Measurements from ENCODE around the gene XPR1.
A peak's percentile ranks its signal among the peaks of the same experiment; 100 is the strongest.

XPR1 gene

GRCh38 chr1:180920193-180920592, 288.4 kb downstream of the XPR1 start:
- ATAC-seq (ENCODE audit: low read depth) (no peak), DNase-seq (ENCODE audit: low spot score in 2 of 2) (no peak)
- no peak overlapping the region for H3K27ac Mint-ChIP-seq
- no peaks in the 10 kb centered on the region for H3K36me3 Mint-ChIP-seq
- no peaks in the 10 kb centered on the region for H3K9me3 Mint-ChIP-seq
- H3K4me3 Mint-ChIP-seq, result no peak overlapping the region
- peaks cover 9% of the 10 kb centered on the region for H3K4me1 Mint-ChIP-seq
- H3K27me3 Mint-ChIP-seq, result peaks cover 7% of the 10 kb centered on the region

- H3K27me3 Mint-ChIP-seq, result peaks cover 7% of the 10 kb centered on the region
- ATAC-seq (ENCODE audit: low read depth) (no peak), DNase-seq (ENCODE audit: low spot score in 2 of 2) (no peak)
- no peak overlapping the region for H3K4me3 Mint-ChIP-seq
- no peaks in the 10 kb centered on the region for H3K9me3 Mint-ChIP-seq
- H3K27ac Mint-ChIP-seq, result no peak overlapping the region
- no peaks in the 10 kb centered on the region for H3K36me3 Mint-ChIP-seq
- H3K4me1 Mint-ChIP-seq, result peaks cover 9% of the 10 kb centered on the region
Measured at GRCh38 chr1:180920702-180921101, 288.9 kb downstream of the XPR1 start.

- DNase-seq (ENCODE audit: low spot score in 2 of 2), result no peak
- Mint-ChIP-seq H3K27ac (no peak overlapping the region), H3K27me3 (peaks cover 7% of the 10 kb centered on the region)
Measured at GRCh38 chr1:180921386-180921785, 289.6 kb downstream of the XPR1 start.

GRCh38 chr1:180921891-180922630, 290.2 kb downstream of the XPR1 start:
- Mint-ChIP-seq H3K9me3 (no peaks in the 10 kb centered on the region), H3K27ac (no peak overlapping the region), H3K36me3 (no peaks in the 10 kb centered on the region), H3K4me3 (no peak overlapping the region), H3K4me1 (peaks cover 9% of the 10 kb centered on the region), H3K27me3 (peaks cover 7% of the 10 kb centered on the region)
- DNase-seq (ENCODE audit: low spot score in 2 of 2) (no peak), ATAC-seq (ENCODE audit: low read depth) (no peak)

More at GRCh38 chr1:180921386-180921785, 289.6 kb downstream of the XPR1 start:
- no peak overlapping the region for H3K4me3 Mint-ChIP-seq
- H3K4me1 Mint-ChIP-seq, result peaks cover 9% of the 10 kb centered on the region
- no peak for ATAC-seq (ENCODE audit: low read depth)
- H3K9me3 Mint-ChIP-seq, result no peaks in the 10 kb centered on the region
- H3K36me3 Mint-ChIP-seq, result no peaks in the 10 kb centered on the region

GRCh38 chr1:180922631-180923015, 290.8 kb downstream of the XPR1 start:
- H3K27ac Mint-ChIP-seq, result no peak overlapping the region
- H3K27me3 Mint-ChIP-seq, result peaks cover 7% of the 10 kb centered on the region
- no peak for DNase-seq (ENCODE audit: low spot score in 2 of 2)
- no peak overlapping the region for H3K4me3 Mint-ChIP-seq
- ATAC-seq (ENCODE audit: low read depth), result no peak
- H3K36me3 Mint-ChIP-seq, result no peaks in the 10 kb centered on the region
- no peaks in the 10 kb centered on the region for H3K9me3 Mint-ChIP-seq
- H3K4me1 Mint-ChIP-seq, result peaks cover 9% of the 10 kb centered on the region

GRCh38 chr1:180923021-180923841, 291.4 kb downstream of the XPR1 start:
- no peak for ATAC-seq (ENCODE audit: low read depth)
- Mint-ChIP-seq H3K36me3 (no peaks in the 10 kb centered on the region), H3K4me1 (peaks cover 9% of the 10 kb centered on the region), H3K4me3 (no peak overlapping the region), H3K27me3 (peaks cover 7% of the 10 kb centered on the region), H3K9me3 (no peaks in the 10 kb centered on the region), H3K27ac (no peak overlapping the region)
- DNase-seq (ENCODE audit: low spot score in 2 of 2), result no peak

- H3K9me3 Mint-ChIP-seq, result no peaks in the 10 kb centered on the region
- DNase-seq (ENCODE audit: low spot score in 2 of 2), result no peak
- peaks cover 6% of the 10 kb centered on the region for H3K4me1 Mint-ChIP-seq
- no peaks in the 10 kb centered on the region for H3K36me3 Mint-ChIP-seq
- no peak for ATAC-seq (ENCODE audit: low read depth)
- H3K4me3 Mint-ChIP-seq, result no peak overlapping the region
- H3K27ac Mint-ChIP-seq, result no peak overlapping the region
- H3K27me3 Mint-ChIP-seq, result peaks cover 7% of the 10 kb centered on the region
Measured at GRCh38 chr1:180923887-180924286, 292.1 kb downstream of the XPR1 start.

- H3K9me3 Mint-ChIP-seq, result no peaks in the 10 kb centered on the region
- DNase-seq (ENCODE audit: low spot score in 2 of 2), result no peak
- peaks cover 6% of the 10 kb centered on the region for H3K4me1 Mint-ChIP-seq
- no peak overlapping the region for H3K4me3 Mint-ChIP-seq
- H3K27ac Mint-ChIP-seq, result no peak overlapping the region
- peaks cover 7% of the 10 kb centered on the region for H3K27me3 Mint-ChIP-seq
- no peaks in the 10 kb centered on the region for H3K36me3 Mint-ChIP-seq
- no peak for ATAC-seq (ENCODE audit: low read depth)
Measured at GRCh38 chr1:180924939-180925338, 293.1 kb downstream of the XPR1 start.

- Mint-ChIP-seq H3K36me3 (no peaks in the 10 kb centered on the region), H3K4me3 (no peak overlapping the region), H3K4me1 (peaks cover 6% of the 10 kb centered on the region), H3K27me3 (peaks cover 7% of the 10 kb centered on the region), H3K9me3 (no peaks in the 10 kb centered on the region), H3K27ac (no peak overlapping the region)
- DNase-seq (ENCODE audit: low spot score in 2 of 2) (no peak), ATAC-seq (ENCODE audit: low read depth) (no peak)
Measured at GRCh38 chr1:180925471-180926051, 293.7 kb downstream of the XPR1 start.

- no peaks in the 10 kb centered on the region for H3K36me3 Mint-ChIP-seq
- ATAC-seq (ENCODE audit: low read depth), result peak; percentile 48
- H3K4me1 Mint-ChIP-seq, result peaks cover 6% of the 10 kb centered on the region
- H3K4me3 Mint-ChIP-seq, result no peak overlapping the region
- H3K27ac Mint-ChIP-seq, result no peak overlapping the region
- peaks cover 7% of the 10 kb centered on the region for H3K27me3 Mint-ChIP-seq
- no peaks in the 10 kb centered on the region for H3K9me3 Mint-ChIP-seq
- DNase-seq (ENCODE audit: low spot score in 2 of 2), result no peak
Measured at GRCh38 chr1:180926164-180926981, 294.6 kb downstream of the XPR1 start.

GRCh38 chr1:180927348-180927747, 295.5 kb downstream of the XPR1 start:
- no peaks in the 10 kb centered on the region for H3K36me3 Mint-ChIP-seq
- no peaks in the 10 kb centered on the region for H3K9me3 Mint-ChIP-seq
- H3K4me1 Mint-ChIP-seq, result peaks cover 6% of the 10 kb centered on the region
- H3K27me3 Mint-ChIP-seq, result peaks cover 5% of the 10 kb centered on the region
- H3K4me3 Mint-ChIP-seq, result no peak overlapping the region
- H3K27ac Mint-ChIP-seq, result no peak overlapping the region
- DNase-seq (ENCODE audit: low spot score in 2 of 2) (no peak), ATAC-seq (ENCODE audit: low read depth) (no peak)

- H3K36me3 Mint-ChIP-seq, result no peaks in the 10 kb centered on the region
- no peak overlapping the region for H3K27ac Mint-ChIP-seq
- ATAC-seq (ENCODE audit: low read depth), result no peak
- H3K27me3 Mint-ChIP-seq, result peaks cover 5% of the 10 kb centered on the region
- DNase-seq (ENCODE audit: low spot score in 2 of 2), result no peak
- H3K4me3 Mint-ChIP-seq, result no peak overlapping the region
- no peaks in the 10 kb centered on the region for H3K9me3 Mint-ChIP-seq
- peaks cover 6% of the 10 kb centered on the region for H3K4me1 Mint-ChIP-seq
Measured at GRCh38 chr1:180927841-180928240, 296.0 kb downstream of the XPR1 start.

- peaks cover 7% of the 10 kb centered on the region for H3K27me3 Mint-ChIP-seq
- ATAC-seq (ENCODE audit: low read depth), result no peak
- no peak overlapping the region for H3K27ac Mint-ChIP-seq
- no peaks in the 10 kb centered on the region for H3K36me3 Mint-ChIP-seq
- no peak overlapping the region for H3K4me3 Mint-ChIP-seq
- H3K4me1 Mint-ChIP-seq, result peaks cover 6% of the 10 kb centered on the region
- no peak for DNase-seq (ENCODE audit: low spot score in 2 of 2)
- no peaks in the 10 kb centered on the region for H3K9me3 Mint-ChIP-seq
Measured at GRCh38 chr1:180928331-180929230, 296.8 kb downstream of the XPR1 start.

Measured in memory B cell (primary cell).